NT2/D1 (cell line): Measurements from ENCODE around the gene BMP2K.

Experiments used
- DNase-seq: peaks from one replicate; pipeline ENCODE4 v3.0.0-alpha.2; 2011; ENCODE audit warnings: low read depth, low spot score
- H3K27me3 ChIP-seq: 2 replicates; pipeline ENCODE4 v1.6.0; 2011; ENCODE audit warnings: mild to moderate bottlenecking; ENCODE audit not compliant: insufficient read length, insufficient read depth
- H3K36me3 ChIP-seq: 2 replicates; pipeline ENCODE4 v1.6.1; 2011; ENCODE audit warnings: mild to moderate bottlenecking, low read length, mixed read lengths; ENCODE audit not compliant: insufficient read depth, insufficient read length
- H3K4me1 ChIP-seq: 2 replicates; pipeline ENCODE4 v1.5.1; 2011; ENCODE audit not compliant: insufficient read depth, insufficient read length
- H3K4me3 ChIP-seq: 2 replicates; pipeline ENCODE4 v1.5.1; 2011; ENCODE audit warnings: low read depth; ENCODE audit not compliant: insufficient read length
- H3K9ac ChIP-seq: 2 replicates; pipeline ENCODE4 v1.6.0; 2011; ENCODE audit warnings: low read depth; ENCODE audit not compliant: insufficient read length
- H3K9me3 ChIP-seq: 2 replicates; pipeline ENCODE4 v1.5.1; 2011; ENCODE audit warnings: mild to moderate bottlenecking, low read length; ENCODE audit not compliant: insufficient read depth
- SUZ12 ChIP-seq: IDR thresholded peaks from 2 replicates; pipeline ENCODE4 v1.6.1; 2011; ENCODE audit not compliant: insufficient read length, insufficient read depth; ENCODE audit errors: extremely low read depth
- YY1 ChIP-seq: IDR thresholded peaks from 2 replicates; pipeline ENCODE4 v1.6.1; 2011; ENCODE audit not compliant: insufficient read length, insufficient read depth
- ZNF274 ChIP-seq: IDR thresholded peaks from 2 replicates; pipeline ENCODE4 v1.6.1; 2011; ENCODE audit warnings: mild to moderate bottlenecking, low read depth, low read length

BMP2K gene

GRCh38 chr4:78742300-78742699 lies 33.9 kb upstream of the BMP2K start:
- H3K9me3 ChIP-seq = no peaks in the 10 kb centered on the region
- no peak overlapping the region for H3K9ac ChIP-seq
- no peaks in the 10 kb centered on the region for H3K4me1 ChIP-seq
- no peak for DNase-seq
- H3K27me3 ChIP-seq = no peaks in the 10 kb centered on the region
- TF ChIP-seq YY1 (no peak), ZNF274 (no peak), SUZ12 (no peak)
- no peak overlapping the region for H3K4me3 ChIP-seq
- H3K36me3 ChIP-seq = no peaks in the 10 kb centered on the region

- H3K4me3 ChIP-seq = no peak overlapping the region
- no peak for DNase-seq
Observed at GRCh38 chr4:78747475-78747922, 28.7 kb upstream of the BMP2K start.

GRCh38 chr4:78748381-78748780 lies 27.8 kb upstream of the BMP2K start:
- Histone ChIP-seq H3K4me1 (no peaks in the 10 kb centered on the region), H3K9me3 (no peaks in the 10 kb centered on the region), H3K27me3 (no peaks in the 10 kb centered on the region), H3K36me3 (no peaks in the 10 kb centered on the region), H3K9ac (no peak overlapping the region), H3K4me3 (no peak overlapping the region)
- TF ChIP-seq YY1 (no peak), SUZ12 (no peak), ZNF274 (no peak)
- DNase-seq = no peak

More at GRCh38 chr4:78747475-78747922, 28.7 kb upstream of the BMP2K start:
- Histone ChIP-seq H3K9me3 (no peaks in the 10 kb centered on the region), H3K27me3 (no peaks in the 10 kb centered on the region), H3K4me1 (no peaks in the 10 kb centered on the region), H3K9ac (no peak overlapping the region), H3K36me3 (no peaks in the 10 kb centered on the region)
- no peak for TF ChIP-seq SUZ12
- TF ChIP-seq YY1 = no peak

- H3K9me3 ChIP-seq = no peaks in the 10 kb centered on the region
- no peak overlapping the region for H3K4me3 ChIP-seq
- no peak for DNase-seq
- no peaks in the 10 kb centered on the region for H3K4me1 ChIP-seq
- H3K36me3 ChIP-seq = no peaks in the 10 kb centered on the region
- H3K27me3 ChIP-seq = no peaks in the 10 kb centered on the region
- TF ChIP-seq ZNF274 = no peak
- no peak for TF ChIP-seq YY1
- TF ChIP-seq SUZ12 = no peak
- no peak overlapping the region for H3K9ac ChIP-seq
Observed at GRCh38 chr4:78749258-78749971, 26.7 kb upstream of the BMP2K start.

- DNase-seq = no peak
- H3K9ac ChIP-seq = no peak overlapping the region
Observed at GRCh38 chr4:78749972-78750727, 26.0 kb upstream of the BMP2K start.

GRCh38 chr4:78753091-78753490 lies 23.1 kb upstream of the BMP2K start:
- Histone ChIP-seq H3K4me1 (no peaks in the 10 kb centered on the region), H3K9ac (no peak overlapping the region), H3K4me3 (no peak overlapping the region), H3K36me3 (no peaks in the 10 kb centered on the region), H3K27me3 (no peaks in the 10 kb centered on the region), H3K9me3 (no peaks in the 10 kb centered on the region)
- no peak for DNase-seq
- no peak for TF ChIP-seq YY1
- no peak for TF ChIP-seq ZNF274
- no peak for TF ChIP-seq SUZ12

More at GRCh38 chr4:78749972-78750727, 26.0 kb upstream of the BMP2K start:
- no peak overlapping the region for H3K4me3 ChIP-seq
- TF ChIP-seq SUZ12 = no peak
- TF ChIP-seq YY1 = no peak
- TF ChIP-seq ZNF274 = no peak
- H3K4me1 ChIP-seq = no peaks in the 10 kb centered on the region
- H3K27me3 ChIP-seq = no peaks in the 10 kb centered on the region
- no peaks in the 10 kb centered on the region for H3K36me3 ChIP-seq
- no peaks in the 10 kb centered on the region for H3K9me3 ChIP-seq

- DNase-seq = no peak
- H3K27me3 ChIP-seq = no peaks in the 10 kb centered on the region
- H3K9ac ChIP-seq = no peak overlapping the region
- no peak overlapping the region for H3K4me3 ChIP-seq
- no peaks in the 10 kb centered on the region for H3K9me3 ChIP-seq
- no peaks in the 10 kb centered on the region for H3K4me1 ChIP-seq
- no peaks in the 10 kb centered on the region for H3K36me3 ChIP-seq
- TF ChIP-seq YY1 (no peak), SUZ12 (no peak), ZNF274 (no peak)
Observed at GRCh38 chr4:78754872-78755271, 21.3 kb upstream of the BMP2K start.

GRCh38 chr4:78756137-78756536 lies 20.0 kb upstream of the BMP2K start:
- no peak overlapping the region for H3K9ac ChIP-seq
- no peak overlapping the region for H3K4me3 ChIP-seq
- no peaks in the 10 kb centered on the region for H3K36me3 ChIP-seq
- no peaks in the 10 kb centered on the region for H3K9me3 ChIP-seq
- no peaks in the 10 kb centered on the region for H3K4me1 ChIP-seq
- H3K27me3 ChIP-seq = no peaks in the 10 kb centered on the region
- TF ChIP-seq SUZ12 = no peak
- no peak for TF ChIP-seq YY1
- TF ChIP-seq ZNF274 = no peak
- no peak for DNase-seq
